OCI-LY3 (cell line): ENCODE measurements around the gene GALNT10.

Source experiments
- H2AFZ ChIP-seq: fragments of 200-600, 300-600 bp; shearing (Covaris generic); 2 replicates; pipeline ENCODE4 v1.6.0; 2014; ENCODE audit warnings: antibody characterized with exemption, low read depth, low read length
- H3K27ac ChIP-seq: fragments of 200-600, 300-600 bp; sonication (generic); 2 replicates; pipeline ENCODE4 v1.5.1; 2014; ENCODE audit warnings: mild to moderate bottlenecking, low read length, moderate library complexity, mixed read lengths
- H3K27me3 ChIP-seq: fragments of 200-600, 300-600 bp; sonication (generic); 2 replicates; pipeline ENCODE4 v1.6.1; 2014; ENCODE audit warnings: low read depth, low read length, mixed read lengths
- H3K36me3 ChIP-seq: fragments of 200-600, 300-600 bp; sonication (generic); replicated peaks from 2 replicates; pipeline ENCODE3; 2014; ENCODE audit warnings: low read depth, low read length, mixed read lengths
- H3K4me1 ChIP-seq: fragments of 300-600, 200-600 bp; sonication (generic); 2 replicates; pipeline ENCODE4 v1.6.1; 2014; ENCODE audit warnings: low read length, mixed read lengths
- H3K4me2 ChIP-seq: fragments of 200-600, 300-600 bp; sonication (generic); 2 replicates; pipeline ENCODE4 v1.6.1; 2014; ENCODE audit warnings: low read length, mixed read lengths
- H3K4me3 ChIP-seq: fragments of 300-600, 200-600 bp; sonication (generic); 2 replicates; pipeline ENCODE4 v1.5.1; 2014; ENCODE audit warnings: antibody characterized with exemption, mild to moderate bottlenecking, low read length, moderate library complexity
- H3K79me2 ChIP-seq: fragments of 300-600, 200-600 bp; shearing (Covaris generic); 2 replicates; pipeline ENCODE4 v1.6.1; 2014; ENCODE audit warnings: mild to moderate bottlenecking, low read length, mixed read lengths
- H3K9ac ChIP-seq: fragments of 300-600, 200-600 bp; shearing (Covaris generic); 2 replicates; pipeline ENCODE4 v1.6.0; 2014; ENCODE audit warnings: mild to moderate bottlenecking, low read length, moderate library complexity
- H3K9me3 ChIP-seq: fragments of 200-600, 300-600 bp; shearing (Covaris generic); 2 replicates; pipeline ENCODE4 v1.6.1; 2014; ENCODE audit warnings: low read length, mixed read lengths; ENCODE audit not compliant: insufficient read depth
- H4K20me1 ChIP-seq: fragments of 200-600, 300-600 bp; sonication (generic); 2 replicates; pipeline ENCODE4 v1.6.1; 2016; ENCODE audit warnings: low read length, mixed read lengths; ENCODE audit not compliant: insufficient read depth
- EZH2phosphoT487 ChIP-seq: fragments of 200-600 bp; shearing (Covaris generic); IDR thresholded peaks from 2 replicates; pipeline ENCODE4 v1.6.1; 2018; ENCODE audit warnings: antibody characterized with exemption, mixed run types, low read depth
- TF ChIP-seq, protein P1 (sequence below): fragments of 200-600, 300-600 bp; sonication (generic); IDR thresholded peaks from 2 replicates; pipeline ENCODE4 v1.5.1; 2014; ENCODE audit warnings: antibody characterized with exemption, low read length, low read depth

The GALNT10 gene

DNA sequence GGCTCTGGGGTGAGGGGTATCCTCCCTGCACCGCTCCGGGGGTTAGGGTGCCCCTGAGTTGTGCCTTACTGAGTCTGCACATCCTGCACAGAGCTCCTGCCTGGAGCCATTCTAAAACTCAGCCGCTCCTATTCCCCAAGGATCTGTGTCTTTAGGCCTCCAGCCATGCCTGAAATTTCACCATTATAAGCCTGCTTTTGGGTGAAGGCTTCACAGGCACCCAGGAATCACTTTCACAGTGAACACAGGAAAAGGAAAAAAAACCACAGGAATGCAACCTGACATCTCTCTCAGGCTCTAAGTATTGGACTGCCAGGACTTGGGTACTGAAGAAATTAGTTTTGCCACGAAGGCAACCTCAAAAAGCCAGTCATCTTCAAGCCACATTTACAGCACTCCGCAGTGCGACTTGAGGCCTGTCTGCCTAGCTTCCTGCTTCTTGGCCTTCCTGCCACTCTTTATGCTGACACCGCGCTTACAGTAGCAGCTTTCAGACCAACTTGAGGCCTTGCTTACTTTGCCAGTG lies 30.9 kb downstream of the GALNT10 start:
- Histone ChIP-seq H3K27ac (no peak overlapping the region), H3K27me3 (no peaks in the 10 kb centered on the region), H3K4me2 (no peak overlapping the region), H3K79me2 (no peaks in the 10 kb centered on the region), H3K9ac (no peak overlapping the region), H3K4me3 (no peak overlapping the region), H2AFZ (no peak overlapping the region), H4K20me1 (no peaks in the 10 kb centered on the region), H3K4me1 (no peaks in the 10 kb centered on the region), H3K9me3 (peaks cover 3% of the 10 kb centered on the region; the same call in 1 of the 2 replicates), H3K36me3 (no peaks in the 10 kb centered on the region)
- TF ChIP-seq, protein P1, sequence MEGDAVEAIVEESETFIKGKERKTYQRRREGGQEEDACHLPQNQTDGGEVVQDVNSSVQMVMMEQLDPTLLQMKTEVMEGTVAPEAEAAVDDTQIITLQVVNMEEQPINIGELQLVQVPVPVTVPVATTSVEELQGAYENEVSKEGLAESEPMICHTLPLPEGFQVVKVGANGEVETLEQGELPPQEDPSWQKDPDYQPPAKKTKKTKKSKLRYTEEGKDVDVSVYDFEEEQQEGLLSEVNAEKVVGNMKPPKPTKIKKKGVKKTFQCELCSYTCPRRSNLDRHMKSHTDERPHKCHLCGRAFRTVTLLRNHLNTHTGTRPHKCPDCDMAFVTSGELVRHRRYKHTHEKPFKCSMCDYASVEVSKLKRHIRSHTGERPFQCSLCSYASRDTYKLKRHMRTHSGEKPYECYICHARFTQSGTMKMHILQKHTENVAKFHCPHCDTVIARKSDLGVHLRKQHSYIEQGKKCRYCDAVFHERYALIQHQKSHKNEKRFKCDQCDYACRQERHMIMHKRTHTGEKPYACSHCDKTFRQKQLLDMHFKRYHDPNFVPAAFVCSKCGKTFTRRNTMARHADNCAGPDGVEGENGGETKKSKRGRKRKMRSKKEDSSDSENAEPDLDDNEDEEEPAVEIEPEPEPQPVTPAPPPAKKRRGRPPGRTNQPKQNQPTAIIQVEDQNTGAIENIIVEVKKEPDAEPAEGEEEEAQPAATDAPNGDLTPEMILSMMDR, result no peak
- TF ChIP-seq EZH2phosphoT487, result no peak

DNA sequence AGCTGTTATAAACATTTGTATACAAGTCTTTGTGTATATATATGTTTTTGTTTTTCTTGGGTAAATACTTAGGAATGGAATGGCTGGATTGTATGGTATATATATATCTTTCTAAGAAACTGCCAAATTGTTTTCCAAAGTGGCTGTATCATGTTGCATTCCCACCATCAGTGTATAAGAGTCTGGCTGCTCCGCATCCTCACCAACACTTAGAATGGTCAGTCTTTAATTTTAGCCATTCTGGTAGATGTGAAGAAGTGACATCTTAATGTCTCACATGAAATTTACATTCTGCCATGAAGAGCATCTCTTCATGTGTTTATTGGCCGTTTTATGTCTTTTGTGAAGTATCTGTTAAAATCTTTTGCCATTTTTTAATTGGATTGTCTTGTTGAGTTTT lies 31.9 kb downstream of the GALNT10 start:
- Histone ChIP-seq H3K4me2 (no peak overlapping the region), H3K4me1 (no peaks in the 10 kb centered on the region)

DNA sequence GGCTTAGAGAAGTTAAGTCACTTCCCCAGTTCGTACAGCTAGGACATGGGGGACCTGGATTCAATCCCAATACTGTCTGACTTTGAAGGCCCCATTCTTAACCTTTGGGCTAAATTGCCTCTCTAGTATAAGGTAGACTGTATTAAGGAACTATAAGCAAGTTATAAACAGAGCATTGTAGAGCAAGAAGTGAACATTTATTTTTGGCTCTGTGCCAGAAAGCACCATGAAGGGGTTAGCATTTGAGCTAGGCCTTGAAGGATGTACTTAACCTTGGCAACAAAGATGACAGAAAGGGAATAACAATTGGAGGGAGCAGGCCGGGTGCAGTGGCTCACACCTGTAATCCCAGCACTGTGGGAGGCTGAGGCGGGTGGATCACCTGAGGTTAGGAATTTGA lies 32.8 kb downstream of the GALNT10 start:
- no peak overlapping the region for H3K4me3 ChIP-seq
- H3K36me3 ChIP-seq, result peaks cover 9% of the 10 kb centered on the region
- H3K27ac ChIP-seq, result no peak overlapping the region
- peaks cover 3% of the 10 kb centered on the region for H3K4me1 ChIP-seq
- H3K79me2 ChIP-seq, result no peaks in the 10 kb centered on the region
- H3K9ac ChIP-seq, result no peak overlapping the region
- H3K27me3 ChIP-seq, result no peaks in the 10 kb centered on the region
- no peak overlapping the region for H2AFZ ChIP-seq
- peaks cover 13% of the 10 kb centered on the region for H3K9me3 ChIP-seq
- no peak overlapping the region for H3K4me2 ChIP-seq
- no peaks in the 10 kb centered on the region for H4K20me1 ChIP-seq
- no peak for TF ChIP-seq EZH2phosphoT487
- TF ChIP-seq, protein P1, result no peak

More for the DNA sequence above, 31.9 kb downstream of the GALNT10 start:
- Histone ChIP-seq H3K27me3 (no peaks in the 10 kb centered on the region), H3K79me2 (no peaks in the 10 kb centered on the region), H4K20me1 (no peaks in the 10 kb centered on the region), H3K9me3 (peaks cover 12% of the 10 kb centered on the region), H3K9ac (no peak overlapping the region), H3K4me3 (no peak overlapping the region), H2AFZ (no peak overlapping the region), H3K27ac (no peak overlapping the region), H3K36me3 (peaks cover 8% of the 10 kb centered on the region)
- TF ChIP-seq, protein P1, result no peak
- TF ChIP-seq EZH2phosphoT487, result no peak

DNA sequence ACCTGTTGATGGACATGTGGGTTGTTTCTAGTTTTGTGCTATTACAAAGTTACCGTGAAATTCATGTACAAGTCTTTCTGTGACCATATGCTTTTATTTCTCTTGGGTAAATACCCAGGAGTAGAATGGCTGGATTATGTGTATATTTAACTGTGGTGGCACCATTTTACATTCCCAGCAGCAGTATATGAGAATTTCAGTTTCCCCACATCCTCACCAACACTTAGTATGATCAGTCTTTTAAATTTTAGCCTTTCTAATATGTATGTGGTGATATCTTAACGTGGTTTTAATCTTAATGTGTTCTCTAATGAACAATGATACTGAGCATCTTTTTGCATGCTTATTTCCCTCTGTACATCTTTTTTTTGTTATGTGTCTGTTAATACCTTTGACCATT lies 36.6 kb downstream of the GALNT10 start:
- H3K9ac ChIP-seq, result no peak overlapping the region
- H3K36me3 ChIP-seq, result peaks cover 9% of the 10 kb centered on the region
- no peaks in the 10 kb centered on the region for H3K27me3 ChIP-seq
- no peaks in the 10 kb centered on the region for H4K20me1 ChIP-seq
- H2AFZ ChIP-seq, result no peak overlapping the region
- peaks cover 13% of the 10 kb centered on the region for H3K9me3 ChIP-seq
- H3K79me2 ChIP-seq, result no peaks in the 10 kb centered on the region
- H3K4me1 ChIP-seq, result peaks cover 23% of the 10 kb centered on the region
- H3K4me2 ChIP-seq, result no peak overlapping the region
- H3K27ac ChIP-seq, result no peak overlapping the region
- no peak overlapping the region for H3K4me3 ChIP-seq
- TF ChIP-seq EZH2phosphoT487, result no peak
- TF ChIP-seq, protein P1, result no peak
